ENCODE measurements around the gene NEURL3. TPM values are rescaled to one million over a fixed set of nuclear protein-coding genes. Genes with fewer than 3 reads are reported as not detected.
A peak's percentile ranks its signal among the peaks of the same experiment; 100 is the strongest.

NEURL3 gene
- total and polyA plus RNA-seq, 5 experiments from 2014 or later: 0.16 to 0.39 TPM; not detected in 3

DNA sequence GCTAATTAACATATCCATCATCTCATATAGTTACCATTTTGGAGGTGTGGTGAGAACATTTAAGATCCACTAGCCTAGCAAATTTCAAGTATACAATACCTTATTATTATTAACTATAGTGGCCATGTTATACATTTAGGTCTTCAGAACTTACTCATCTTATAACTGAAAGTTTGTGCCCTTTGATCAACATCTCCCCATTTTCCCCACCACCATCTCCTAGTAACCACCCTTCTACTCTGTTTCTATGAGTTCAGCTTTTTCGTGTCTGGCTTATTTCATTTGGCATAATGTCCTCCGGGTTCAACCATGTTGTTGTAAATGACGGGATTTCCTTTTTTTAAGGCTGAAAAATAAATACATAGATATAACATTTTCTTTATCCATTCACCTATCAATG, 15.9 kb downstream of the NEURL3 start:
- Mint-ChIP-seq H3K27me3 (no peaks in the 10 kb centered on the region), H3K27ac (peak overlapping the region in 1 of 10 donors; percentile 2)
- no peak for DNase-seq

DNA sequence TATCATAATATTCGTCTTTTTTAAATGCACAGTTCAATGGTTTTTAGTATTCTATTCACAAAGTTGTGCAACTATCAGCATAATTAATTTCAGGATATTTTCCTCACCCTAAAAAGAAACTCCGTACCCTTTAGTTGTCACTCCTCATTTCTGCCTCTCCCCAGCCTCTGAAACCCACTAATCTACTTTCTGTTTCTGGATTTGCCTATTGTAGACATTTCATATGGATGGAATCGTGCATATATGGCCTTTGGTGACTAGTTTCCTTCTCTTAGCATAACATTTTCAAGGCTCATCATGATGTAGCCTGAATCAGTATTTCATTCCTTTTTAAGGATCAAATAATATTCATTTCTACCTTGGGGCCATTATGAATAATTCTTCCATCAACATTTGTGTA, 18.5 kb downstream of the NEURL3 start:
- no peaks in the 10 kb centered on the region for H3K27me3 Mint-ChIP-seq
- H3K36me3 Mint-ChIP-seq: no peaks in the 10 kb centered on the region
- POLR2A ChIA-PET: interaction anchor here (1.0 to 1.1 kb wide), 5 partner anchors 51 to 328 kb away, joined by 3 to 7 read pairs (median 6); partner anchors contain the start of gene SNRNP200
- H3K4me1 Mint-ChIP-seq: peaks cover 19 to 33% (median 27%) of the 10 kb centered on the region in 4 donors
- H3K9me3 Mint-ChIP-seq: peaks cover 0 to 2% (median 0%) of the 10 kb centered on the region in 9 donors
- ATAC-seq: no peak
- peak overlapping the region; percentile 93 to 100 (median 98) for H3K27ac Mint-ChIP-seq
- no peak for DNase-seq
- H3K4me3 Mint-ChIP-seq: peak overlapping the region; percentile 76 to 98 (median 90)

More for the DNA sequence above, 15.9 kb downstream of the NEURL3 start:
- H3K9me3 Mint-ChIP-seq: peaks cover 0 to 6% (median 3%) of the 10 kb centered on the region in 9 donors
- POLR2A ChIA-PET: interaction anchor here (0.6 to 1.7 kb wide), 2 partner anchors 79 to 154 kb away, joined by 3 to 5 read pairs; partner anchors contain the start of gene NCAPH
- H3K36me3 Mint-ChIP-seq: peaks cover 0 to 5% (median 3%) of the 10 kb centered on the region in 3 donors
- no peak for ATAC-seq
- peaks cover 19 to 32% (median 26%) of the 10 kb centered on the region in 4 donors for H3K4me1 Mint-ChIP-seq
- no peak overlapping the region for H3K4me3 Mint-ChIP-seq

DNA sequence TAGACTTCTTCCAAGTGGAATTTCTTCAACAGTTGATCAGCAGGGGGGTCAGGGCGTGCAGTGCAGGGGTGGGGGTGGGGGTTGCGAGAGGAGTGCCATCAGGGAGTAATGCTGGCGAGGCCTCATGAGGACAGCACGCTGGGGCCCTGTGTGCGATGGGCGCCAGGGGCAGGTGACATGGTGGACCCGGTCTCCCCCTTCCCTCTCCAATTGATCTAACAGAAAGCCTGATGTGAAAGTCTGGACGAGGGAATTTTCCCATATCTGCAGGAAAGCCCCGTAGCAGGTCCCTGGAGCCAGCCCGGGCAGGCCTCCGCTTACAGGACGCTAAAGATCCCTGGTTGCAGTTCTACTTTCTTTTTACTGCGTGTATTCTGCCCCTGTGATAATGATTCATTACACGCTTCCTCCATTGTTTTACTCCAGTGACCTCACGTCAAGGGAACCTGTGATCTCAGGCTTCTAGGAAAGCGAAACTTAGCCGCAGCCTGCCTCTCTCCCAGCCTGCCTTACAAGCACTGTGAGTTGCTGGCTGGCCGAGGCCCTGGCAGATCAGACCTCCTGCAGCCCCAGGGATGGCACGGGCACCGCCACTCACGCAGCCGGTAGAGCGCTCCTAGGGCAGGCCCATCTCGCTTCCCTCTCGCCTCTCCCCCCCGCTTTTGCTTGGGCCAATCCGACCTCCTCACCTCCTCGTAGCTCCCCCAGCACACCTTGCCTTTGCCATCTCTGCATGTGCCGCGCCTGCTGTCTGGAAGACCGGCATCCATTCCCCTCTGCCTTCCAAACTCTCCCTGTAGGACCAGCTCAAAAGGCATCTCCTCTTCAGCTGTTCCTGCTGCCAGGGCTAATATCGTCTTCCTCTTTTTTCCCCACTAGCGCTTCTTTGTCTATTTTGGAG, 19.2 kb downstream of the NEURL3 start:
- DNase-seq: peak; percentile 45 to 78 (median 65)
- POLR2A ChIA-PET: interaction anchor here (0.9 to 1.1 kb wide), 6 partner anchors 52 to 329 kb away, joined by 3 to 7 read pairs (median 5); partner anchors contain the start of gene SNRNP200

DNA sequence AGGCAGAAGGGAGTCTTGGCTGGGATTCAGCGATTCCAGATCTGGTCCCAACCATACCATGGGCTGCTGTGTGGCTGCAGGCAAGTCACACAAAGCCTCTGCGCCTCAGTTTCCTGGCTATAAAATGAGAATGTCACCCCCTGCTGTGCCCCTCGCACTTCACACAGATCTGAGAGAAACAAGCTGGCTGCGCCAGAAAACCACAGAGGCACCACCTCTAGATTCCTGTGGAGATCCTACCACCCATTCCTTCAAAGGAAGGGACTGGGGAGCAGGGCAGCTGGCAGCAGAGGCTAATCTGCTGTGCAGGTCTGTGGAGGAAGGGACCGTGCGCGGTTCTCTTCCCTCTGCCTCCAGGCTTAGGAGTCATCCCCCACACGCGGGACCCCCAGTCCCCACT, 19.8 kb downstream of the NEURL3 start:
- DNase-seq (no peak), ATAC-seq (peak in 1 of 2 donors; percentile 2)
- peaks cover 19 to 33% (median 27%) of the 10 kb centered on the region in 4 donors for H3K4me1 Mint-ChIP-seq
- POLR2A ChIA-PET: interaction anchor here (0.9 kb wide), 1 partner anchor 78 kb away, joined by 4 read pairs; no protein-coding TSS in a partner anchor
- H3K36me3 Mint-ChIP-seq: no peaks in the 10 kb centered on the region
- H3K27me3 Mint-ChIP-seq: no peaks in the 10 kb centered on the region
- H3K9me3 Mint-ChIP-seq: peaks cover 0 to 2% (median 0%) of the 10 kb centered on the region in 9 donors
- H3K4me3 Mint-ChIP-seq: peak overlapping the region; percentile 76 to 98 (median 90)
- H3K27ac Mint-ChIP-seq: peak overlapping the region; percentile 93 to 100 (median 98)

More for the DNA sequence above, 19.2 kb downstream of the NEURL3 start:
- Mint-ChIP-seq H3K36me3 (no peaks in the 10 kb centered on the region), H3K4me1 (peaks cover 19 to 33% (median 27%) of the 10 kb centered on the region in 4 donors), H3K4me3 (peak overlapping the region; percentile 76 to 98 (median 90)), H3K9me3 (peaks cover 0 to 2% (median 0%) of the 10 kb centered on the region in 9 donors), H3K27ac (peak overlapping the region; percentile 93 to 100 (median 98)), H3K27me3 (no peaks in the 10 kb centered on the region)
- peak; percentile 91 to 93 for ATAC-seq

DNA sequence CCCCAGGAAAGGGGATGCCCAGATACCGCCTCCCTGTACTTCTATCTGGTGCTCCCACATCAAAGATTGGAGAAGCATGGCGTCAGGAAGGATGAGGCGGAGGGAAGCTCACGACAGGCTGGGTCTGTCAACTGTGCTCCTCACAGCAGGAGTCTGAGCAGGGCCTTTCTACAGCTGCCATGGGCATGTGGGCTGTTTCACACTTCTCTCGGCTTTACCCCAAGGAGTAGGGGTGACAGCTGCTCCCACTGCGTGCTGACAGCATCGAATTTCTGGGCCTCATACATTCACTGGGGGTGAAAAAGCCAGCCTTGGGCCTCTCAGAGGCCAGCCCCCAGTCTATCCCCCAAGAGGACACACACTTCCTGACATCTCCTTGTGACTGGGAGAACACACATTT, 21.1 kb downstream of the NEURL3 start:
- no peak for ATAC-seq
- H3K27me3 Mint-ChIP-seq: no peaks in the 10 kb centered on the region
- POLR2A ChIA-PET: interaction anchor here (1.7 kb wide), 1 partner anchor 9 kb away, joined by 4 read pairs; no protein-coding TSS in a partner anchor

DNA sequence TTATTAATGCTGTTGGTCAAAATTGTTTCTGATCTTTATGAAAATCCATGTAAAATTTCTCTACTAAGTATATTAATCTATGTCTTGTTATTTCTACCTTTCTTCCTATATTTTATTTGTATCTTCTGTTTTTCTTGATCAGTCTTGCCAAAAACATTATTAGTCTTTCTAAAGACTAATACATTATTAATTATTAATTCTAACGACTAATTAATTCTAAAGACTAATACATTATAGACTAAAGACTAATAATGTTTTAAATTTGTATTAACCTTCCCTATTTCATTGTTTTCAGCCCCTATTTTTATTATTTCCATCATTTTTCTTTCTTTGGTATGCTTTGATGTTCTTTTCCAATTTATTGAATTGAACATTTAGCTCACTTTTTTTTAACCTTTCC, 27.7 kb downstream of the NEURL3 start:
- Mint-ChIP-seq H3K4me1 (peaks cover 0 to 6% (median 1%) of the 10 kb centered on the region in 4 donors), H3K27ac (no peak overlapping the region), H3K9me3 (no peaks in the 10 kb centered on the region), H3K27me3 (peaks cover 0 to 4% (median 0%) of the 10 kb centered on the region in 5 donors), H3K36me3 (no peaks in the 10 kb centered on the region), H3K4me3 (no peak overlapping the region)
- POLR2A ChIA-PET: interaction anchor here (0.8 kb wide), 1 partner anchor 63 kb away, joined by 3 read pairs; no protein-coding TSS in a partner anchor
- DNase-seq: no peak
- no peak for ATAC-seq

More for the DNA sequence above, 21.1 kb downstream of the NEURL3 start:
- no peak for DNase-seq
- Mint-ChIP-seq H3K4me3 (no peak overlapping the region), H3K9me3 (peaks cover 0 to 2% (median 0%) of the 10 kb centered on the region in 9 donors), H3K4me1 (peaks cover 19 to 33% (median 27%) of the 10 kb centered on the region in 4 donors), H3K27ac (peak overlapping the region in 6 of 10 donors; percentile 41 to 100 (median 98)), H3K36me3 (no peaks in the 10 kb centered on the region)

DNA sequence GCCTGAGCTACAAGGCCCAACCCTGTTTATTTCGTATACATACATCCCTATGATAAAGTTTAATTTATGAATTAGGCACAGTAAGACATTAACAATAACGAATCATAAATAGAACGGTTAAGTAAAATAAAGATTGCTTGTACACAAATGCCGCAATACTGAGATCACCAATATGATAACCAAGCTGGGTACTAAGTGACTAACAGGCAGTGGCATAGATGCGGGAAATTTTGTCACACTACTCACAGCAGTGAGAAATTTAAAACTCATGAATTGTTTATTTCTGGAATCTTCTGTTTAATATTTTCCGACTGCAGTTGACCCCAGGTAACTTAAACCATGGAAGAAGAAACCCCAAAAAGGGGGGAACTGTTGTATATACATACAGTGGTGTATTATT, 33.4 kb downstream of the NEURL3 start:
- H3K27me3 Mint-ChIP-seq: peaks cover 3 to 9% (median 6%) of the 10 kb centered on the region in 5 donors

DNA sequence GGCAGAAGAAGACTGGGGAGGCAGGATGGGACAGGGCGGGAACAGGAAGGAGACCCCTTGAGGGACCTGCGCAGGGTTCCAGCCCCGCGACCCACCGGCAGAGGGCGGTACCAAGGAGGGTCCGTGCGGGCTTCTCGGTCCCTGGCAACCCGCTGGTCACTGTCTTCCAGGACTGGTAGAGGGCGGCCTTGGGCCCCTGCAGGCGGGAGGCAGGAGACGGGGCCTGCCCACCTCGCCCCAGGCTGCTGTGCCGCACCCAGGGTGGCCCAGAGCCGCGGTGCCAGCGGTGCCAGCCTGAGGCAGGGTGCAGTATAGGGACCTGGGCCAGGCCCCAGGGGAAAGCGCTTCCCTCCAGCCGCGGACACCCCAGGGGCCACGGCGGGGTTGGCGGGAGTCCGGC, 34.5 kb downstream of the NEURL3 start:
- Mint-ChIP-seq H3K4me1 (peaks cover 2 to 12% (median 4%) of the 10 kb centered on the region in 4 donors), H3K4me3 (peak overlapping the region in 5 of 10 donors; percentile 39 to 60 (median 55)), H3K36me3 (no peaks in the 10 kb centered on the region), H3K27me3 (peaks cover 3 to 9% (median 6%) of the 10 kb centered on the region in 5 donors), H3K9me3 (no peaks in the 10 kb centered on the region), H3K27ac (no peak overlapping the region)
- ATAC-seq: peak; percentile 76 to 90
- peak in 8 of 10 donors; percentile 8 to 53 (median 42) for DNase-seq
- POLR2A ChIA-PET: no interaction called here

More for the DNA sequence above, 33.4 kb downstream of the NEURL3 start:
- Mint-ChIP-seq H3K4me1 (peaks cover 2 to 12% (median 4%) of the 10 kb centered on the region in 4 donors), H3K9me3 (no peaks in the 10 kb centered on the region), H3K4me3 (no peak overlapping the region), H3K36me3 (no peaks in the 10 kb centered on the region), H3K27ac (no peak overlapping the region)
- POLR2A ChIA-PET: interaction anchor here (0.6 kb wide), 1 partner anchor 58 kb away, joined by 3 read pairs; no protein-coding TSS in a partner anchor
- ATAC-seq: no peak
- DNase-seq: no peak

DNA sequence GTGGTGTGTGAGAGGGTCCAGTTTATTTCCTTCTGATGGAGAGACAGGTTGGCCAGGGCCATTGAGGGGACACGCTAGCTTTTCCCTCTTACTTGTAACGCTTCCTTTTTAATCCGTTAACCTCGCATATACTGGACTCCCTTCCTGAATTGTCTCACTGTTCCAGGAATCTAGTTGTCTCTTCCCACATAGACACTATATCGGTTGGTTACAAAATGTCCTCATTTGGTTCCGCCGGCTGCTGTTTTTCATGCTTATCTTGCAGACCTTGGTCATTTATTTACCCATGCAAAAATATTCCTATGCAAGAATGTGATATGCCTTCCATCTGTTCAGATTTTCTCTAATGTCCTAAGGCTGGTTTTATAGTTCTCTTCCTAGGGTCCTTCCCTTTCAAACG, 35.0 kb downstream of the NEURL3 start:
- Mint-ChIP-seq H3K9me3 (no peaks in the 10 kb centered on the region), H3K27ac (peak overlapping the region in 1 of 10 donors; percentile 57), H3K36me3 (no peaks in the 10 kb centered on the region), H3K27me3 (peaks cover 3 to 9% (median 6%) of the 10 kb centered on the region in 5 donors), H3K4me3 (peak overlapping the region in 4 of 10 donors; percentile 39 to 60 (median 56)), H3K4me1 (peaks cover 2 to 10% (median 4%) of the 10 kb centered on the region in 4 donors)
- DNase-seq (no peak), ATAC-seq (no peak)
- POLR2A ChIA-PET: interaction anchor here (2.2 kb wide), 1 partner anchor 63 kb away, joined by 5 read pairs; no protein-coding TSS in a partner anchor

DNA sequence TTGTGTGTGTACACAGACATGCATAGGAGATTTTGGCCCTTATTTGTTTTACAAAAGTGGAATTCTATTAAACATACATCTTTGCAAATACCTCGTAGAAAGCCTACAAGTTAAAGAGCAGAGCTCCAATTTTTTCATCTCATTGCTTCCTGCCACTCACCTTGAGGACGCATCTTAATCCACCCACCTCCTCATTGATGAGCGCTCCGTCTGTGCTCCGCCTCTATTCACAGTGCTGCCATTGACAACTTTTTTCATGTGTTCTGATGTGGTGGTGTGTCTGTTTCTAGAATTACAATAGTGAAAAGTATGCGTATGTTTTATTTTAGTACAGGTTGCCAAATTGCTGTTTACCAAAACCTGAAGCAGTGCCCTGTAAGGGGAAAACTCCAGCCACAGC, 36.3 kb downstream of the NEURL3 start:
- Mint-ChIP-seq H3K4me1 (peaks cover 2 to 6% (median 3%) of the 10 kb centered on the region in 4 donors), H3K4me3 (no peak overlapping the region), H3K36me3 (no peaks in the 10 kb centered on the region), H3K9me3 (no peaks in the 10 kb centered on the region), H3K27me3 (peaks cover 3 to 9% (median 6%) of the 10 kb centered on the region in 5 donors), H3K27ac (peak overlapping the region in 1 of 10 donors; percentile 60)
- POLR2A ChIA-PET: interaction anchor here (2.2 kb wide), 1 partner anchor 61 kb away, joined by 5 read pairs; no protein-coding TSS in a partner anchor
- DNase-seq (no peak), ATAC-seq (peak in 1 of 2 donors; percentile 53)

DNA sequence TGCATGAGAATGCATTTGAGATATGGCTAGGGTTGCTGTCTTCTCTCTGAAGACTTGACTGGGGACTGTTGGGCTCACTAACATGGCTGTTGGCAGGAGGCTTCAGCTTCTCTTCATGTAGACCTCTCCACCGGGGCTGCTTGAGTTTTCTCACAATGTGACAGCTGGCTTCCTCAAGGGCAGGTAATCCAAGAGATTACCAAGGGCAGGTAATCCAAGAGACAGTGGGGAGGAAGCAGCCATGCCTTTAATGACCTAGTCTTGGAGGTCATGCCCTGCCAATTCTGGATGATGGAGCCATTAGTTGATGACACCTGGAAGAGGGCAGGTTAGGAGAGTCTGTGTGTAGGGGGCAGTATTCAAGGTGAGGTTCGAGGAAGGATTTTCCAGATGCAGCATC, 40.5 kb downstream of the NEURL3 start:
- ATAC-seq (no peak), DNase-seq (no peak)
- peaks cover 0 to 3% (median 0%) of the 10 kb centered on the region in 3 donors for H3K36me3 Mint-ChIP-seq
- POLR2A ChIA-PET: no interaction called here
- H3K4me3 Mint-ChIP-seq: no peak overlapping the region
- H3K27ac Mint-ChIP-seq: peak overlapping the region in 2 of 10 donors; percentile 18 to 68
- no peaks in the 10 kb centered on the region for H3K4me1 Mint-ChIP-seq
- no peaks in the 10 kb centered on the region for H3K27me3 Mint-ChIP-seq
- H3K9me3 Mint-ChIP-seq: peaks cover 0 to 8% (median 2%) of the 10 kb centered on the region in 9 donors

DNA sequence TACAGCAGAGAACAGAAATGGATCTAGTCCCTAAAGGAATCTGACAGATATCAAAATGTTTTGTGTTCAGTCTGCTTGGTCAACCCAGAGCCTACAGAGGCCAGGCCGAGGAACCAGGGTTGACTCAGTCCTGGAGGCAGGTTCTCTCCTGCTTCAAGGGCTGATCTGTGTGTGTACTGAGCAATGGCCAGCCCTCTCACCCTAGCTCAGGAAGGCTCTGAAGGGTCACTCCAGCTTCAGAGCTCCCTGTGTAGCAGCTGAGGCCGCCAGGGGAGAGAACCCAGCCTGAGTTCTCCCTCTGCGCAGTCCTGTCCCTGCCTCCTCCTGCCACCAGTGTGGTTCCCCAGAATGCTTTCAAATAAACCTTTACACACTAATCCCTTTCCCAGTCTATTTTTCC, 41.1 kb downstream of the NEURL3 start:
- ATAC-seq: no peak

More for the DNA sequence above, 41.1 kb downstream of the NEURL3 start:
- Mint-ChIP-seq H3K27me3 (no peaks in the 10 kb centered on the region), H3K9me3 (peaks cover 0 to 14% (median 3%) of the 10 kb centered on the region in 9 donors), H3K27ac (peak overlapping the region in 2 of 10 donors; percentile 5 to 56), H3K36me3 (peaks cover 0 to 5% (median 0%) of the 10 kb centered on the region in 3 donors), H3K4me1 (no peaks in the 10 kb centered on the region), H3K4me3 (no peak overlapping the region)
- POLR2A ChIA-PET: no interaction called here
- DNase-seq: no peak
